Thyroid gland (tissue), 4 donors: Measurements from ENCODE around the gene NT5DC2. TPM values are rescaled to one million over a fixed set of nuclear protein-coding genes. Genes with fewer than 3 reads are reported as not detected.

Source experiments
- DNase-seq, 2 donors: peaks; one replicate each; pipeline ENCODE4 v3.0.0-alpha.2; 2019
- H3K27ac ChIP-seq, 3 donors: fragments of 200-600 bp; sonication (generic); 1 replicate in 2 of 3; 2 replicates in 1 of 3; pipeline ENCODE4 v1.5.1; 2016 to 2019; ENCODE audit warnings: mild to moderate bottlenecking in 1 of 3, moderate library complexity in 1 of 3
- H3K27me3 ChIP-seq: fragments of 200-600 bp; sonication (generic); one replicate; pipeline ENCODE4 v1.5.1; 2019
- H3K36me3 ChIP-seq, 2 donors: fragments of 200-600 bp; sonication (generic); one replicate each; pipeline ENCODE4 v1.5.1; 2016 to 2019
- H3K4me1 ChIP-seq, 2 donors: fragments of 200-600 bp; sonication (generic); one replicate each; pipeline ENCODE4 v1.5.1; 2017 to 2019
- H3K4me3 ChIP-seq, 3 donors: fragments of 200-600 bp; sonication (generic); replicated peaks in 1 of 3; 1 replicate in 2 of 3; 2 replicates in 1 of 3; pipeline ENCODE4 v1.5.1; 2016; ENCODE audit warnings: mild to moderate bottlenecking in 1 of 3
- H3K9me3 ChIP-seq: fragments of 200-600 bp; sonication (generic); one replicate; pipeline ENCODE4 v1.5.1; 2017
- CTCF ChIP-seq, 6 experiments: fragments of 200-600 bp in 3 of 6; fragments of 450-650 bp in 3 of 6; sonication (generic) in 3 of 6; IDR thresholded peaks; one replicate each; pipeline ENCODE4 v1.5.1; 2016 to 2019; ENCODE audit warnings: antibody characterized with exemption in 6 of 6, mild to moderate bottlenecking in 2 of 6, inconsistent platforms in 1 of 6, moderate library complexity in 1 of 6
- POLR2A ChIP-seq, 2 donors: fragments of 450-650 bp; IDR thresholded peaks; one replicate each; pipeline ENCODE4 v1.6.1; 2017; ENCODE audit warnings: antibody characterized with exemption in 2 of 2, mild to moderate bottlenecking in 2 of 2, moderate library complexity in 1 of 2
- WGBS, 2 donors: methylation state at CpG; one replicate each; pipeline ENCODE4 v1.1.5; 2017; 5-methylcytosine and 5-hydroxymethylcytosine counted together
- intact Hi-C: fragments of 100-400 bp; cut with DNase I; formaldehyde crosslinking; loops from one replicate; pipeline ENCODE4 v1.15.1; 2023
- total RNA-seq, 4 donors: library from RNA; depleted of rRNA; stranded (reverse); fragments of >200 nt; gene quantifications; one replicate each; pipeline ENCODE4 v1.2.3, GENCODE V29; 2016

NT5DC2 gene
- 10 to 100 TPM; 40.5 to 55.1 (median 45.0) TPM for total RNA-seq

GRCh38 chr3:52533623-52534280 lies at the start of gene NT5DC2:
Gene NT5DC2 (minus strand): TSS chr3:52533857. CDS start chr3:52533737, 120 bp downstream.
- peak within 1 kb of the TSS in 2 of 3 donors; percentile 58 to 70 for H3K4me3 ChIP-seq
- H3K36me3 ChIP-seq: peaks cover 0 to 4% of the 10 kb centered on the region in 2 donors
- H3K4me1 ChIP-seq: peaks cover 32 to 62% of the 10 kb centered on the region in 2 donors
- 2% methylated on average over 31 of the region's 91 CpGs; no CpG with 5 or more reads in 1 of the 2 donors for WGBS, 2 donors
- peak; percentile 74 to 77 for DNase-seq
- H3K27me3 ChIP-seq: no peaks in the 10 kb centered on the region
- peak in 1 of 6 experiments; percentile 15 for TF ChIP-seq CTCF (IDR thresholded peaks at IDR 0.05)
- TF ChIP-seq POLR2A (IDR thresholded peaks at IDR 0.05): peak in 1 of 2 donors; percentile 13
- peak within 1 kb of the TSS; percentile 75 to 88 (median 86) for H3K27ac ChIP-seq
- no peaks in the 10 kb centered on the region for H3K9me3 ChIP-seq
- intact Hi-C loops: loop anchor here (5.0 kb wide), 1 partner anchor 76 kb away; the partner anchor contains the start of gene NISCH

- Histone ChIP-seq H3K36me3 (peaks cover 8 to 22% of the 10 kb centered on the region in 2 donors), H3K9me3 (no peaks in the 10 kb centered on the region), H3K4me3 (no peak overlapping the region), H3K4me1 (no peaks in the 10 kb centered on the region), H3K27me3 (no peaks in the 10 kb centered on the region), H3K27ac (no peak overlapping the region)
- intact Hi-C loops: no loop called here
- TF ChIP-seq POLR2A (IDR thresholded peaks at IDR 0.05): no peak
- TF ChIP-seq CTCF (IDR thresholded peaks at IDR 0.05): no peak
- no peak for DNase-seq
- WGBS, 2 donors: 91 to 93% methylated on average over 6 of the region's 6 CpGs
Measured at GRCh38 chr3:52574056-52574965, 40.7 kb upstream of the NT5DC2 start.

- H3K4me1 ChIP-seq: no peaks in the 10 kb centered on the region
- H3K27me3 ChIP-seq: no peaks in the 10 kb centered on the region
- H3K4me3 ChIP-seq: no peak overlapping the region
- intact Hi-C loops: no loop called here
- WGBS, 2 donors: 85 to 88% methylated on average over 6 of the region's 6 CpGs
- DNase-seq: no peak
- H3K27ac ChIP-seq: no peak overlapping the region
- peaks cover 0 to 10% of the 10 kb centered on the region in 2 donors for H3K36me3 ChIP-seq
- no peaks in the 10 kb centered on the region for H3K9me3 ChIP-seq
- TF ChIP-seq POLR2A (IDR thresholded peaks at IDR 0.05): no peak
- no peak for TF ChIP-seq CTCF (IDR thresholded peaks at IDR 0.05)
Measured at GRCh38 chr3:52572221-52572620, 38.6 kb upstream of the NT5DC2 start.

GRCh38 chr3:52570076-52570475 lies 36.4 kb upstream of the NT5DC2 start:
- Histone ChIP-seq H3K27ac (no peak overlapping the region), H3K27me3 (no peaks in the 10 kb centered on the region), H3K9me3 (no peaks in the 10 kb centered on the region), H3K4me1 (no peaks in the 10 kb centered on the region), H3K36me3 (peaks cover 0 to 4% of the 10 kb centered on the region in 2 donors), H3K4me3 (no peak overlapping the region)
- WGBS, 2 donors: 96 to 98% methylated on average over 4 of the region's 4 CpGs
- DNase-seq: no peak
- intact Hi-C loops: no loop called here
- TF ChIP-seq POLR2A (IDR thresholded peaks at IDR 0.05): no peak
- TF ChIP-seq CTCF (IDR thresholded peaks at IDR 0.05): no peak
